Uterus (tissue), 2 donors: ENCODE data around the gene CCR3.

Experiments
- CTCF ChIP-seq, 4 experiments: fragments of 200-600 bp in 2 of 4; fragments of 450-650 bp in 2 of 4; sonication (generic) in 2 of 4; IDR thresholded peaks; one replicate each; pipeline ENCODE4 v1.5.1; 2016 to 2019; ENCODE audit warnings: antibody characterized with exemption in 4 of 4, mild to moderate bottlenecking in 2 of 4, moderate library complexity in 1 of 4
- POLR2A ChIP-seq, 2 donors: fragments of 450-650 bp; IDR thresholded peaks; one replicate each; pipeline ENCODE4 v1.6.1; 2016; ENCODE audit warnings: antibody characterized with exemption in 2 of 2, mild to moderate bottlenecking in 1 of 2, moderate library complexity in 1 of 2

- TF ChIP-seq CTCF (IDR thresholded peaks at IDR 0.05) = no peak
- TF ChIP-seq POLR2A (IDR thresholded peaks at IDR 0.05) = no peak
These were observed 32.4 kb upstream of the CCR3 start for GRCh38 chr3:46209746-46210470.
